GM19240 (cell line): ENCODE results near the gene GLRX3.

ENCODE experiments used
- DNase-seq: peaks from one replicate; pipeline ENCODE4 v3.0.0; 2011; ENCODE audit warnings: low spot score; ENCODE audit not compliant: insufficient read length

The GLRX3 gene

DNA sequence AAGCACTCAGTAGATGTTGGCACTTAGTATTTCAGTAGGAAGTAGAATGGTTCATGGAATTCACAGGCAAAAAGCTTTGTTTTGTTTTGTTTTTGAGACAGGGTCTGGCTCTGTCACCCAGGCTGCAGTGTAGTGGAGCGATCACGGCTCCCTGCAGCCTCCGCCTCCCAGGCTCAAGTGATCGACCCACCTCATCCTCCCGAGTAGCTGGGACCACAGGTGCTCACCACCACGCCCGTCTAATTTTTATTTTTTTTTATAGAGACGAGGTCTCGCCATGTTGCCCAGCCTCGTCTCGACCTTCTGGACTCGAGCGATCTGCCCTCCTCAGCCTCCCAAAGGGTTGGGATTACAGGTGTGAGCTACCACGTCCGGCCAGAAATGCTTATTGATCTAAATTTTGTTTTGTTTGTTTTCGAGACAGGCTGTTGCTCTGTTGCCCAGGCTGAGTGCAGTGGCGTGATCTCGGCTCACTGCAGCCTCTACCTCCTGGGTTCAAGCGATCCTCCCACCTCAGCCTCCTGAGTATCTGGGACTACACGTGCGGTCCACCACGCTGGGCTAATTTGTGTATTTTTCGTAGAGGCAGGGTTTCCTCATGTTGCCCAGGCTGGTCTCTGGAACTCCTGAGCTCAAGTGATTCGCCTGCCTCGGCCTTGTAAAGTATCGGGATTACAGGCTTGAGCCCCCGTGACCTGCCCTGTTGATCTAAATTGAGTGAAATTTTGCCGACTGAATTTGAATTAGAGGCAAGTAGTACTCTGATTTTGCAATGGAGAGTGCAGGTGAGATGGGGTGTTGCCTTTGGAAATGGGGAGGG lies 1.7 kb downstream of the GLRX3 start:
- DNase-seq: no peak

DNA sequence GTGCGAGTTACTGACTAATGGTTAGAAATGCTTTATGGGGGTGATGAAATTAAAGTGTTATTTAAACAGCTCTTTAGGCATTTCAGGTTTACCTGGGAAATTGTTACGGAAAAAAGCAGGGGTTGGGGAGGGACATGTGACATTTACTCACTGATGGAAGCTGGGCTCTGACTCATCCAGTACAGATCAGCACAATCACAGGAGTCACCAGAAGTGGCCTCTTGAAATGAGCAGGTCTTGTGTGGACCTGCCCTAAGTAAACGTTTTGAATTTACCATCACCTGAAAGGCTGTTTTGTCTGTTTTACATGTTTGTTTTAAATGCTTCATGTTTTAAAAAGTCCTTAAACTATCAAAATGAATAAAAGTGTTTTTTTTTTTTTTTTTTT lies 2.3 kb downstream of the GLRX3 start:
- DNase-seq: no peak

DNA sequence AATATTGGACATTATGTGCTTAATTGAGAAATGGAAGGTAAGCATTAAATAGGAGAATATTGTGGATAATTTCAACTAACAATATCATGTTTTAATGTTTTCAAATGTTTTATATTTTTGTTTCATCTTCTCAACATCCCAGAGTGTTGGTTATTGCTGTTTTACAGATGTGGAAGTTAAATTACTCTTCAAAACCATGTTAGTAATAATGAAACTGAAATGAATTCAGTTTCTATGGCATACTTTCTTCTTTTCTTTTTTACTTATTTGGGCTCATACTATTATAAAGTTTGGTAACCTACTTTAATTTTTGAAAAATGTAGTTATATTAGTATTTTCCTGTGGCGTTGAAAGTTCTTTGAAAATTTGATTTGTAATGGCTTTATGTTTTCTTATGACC lies 4.2 kb downstream of the GLRX3 start:
- no peak for DNase-seq

DNA sequence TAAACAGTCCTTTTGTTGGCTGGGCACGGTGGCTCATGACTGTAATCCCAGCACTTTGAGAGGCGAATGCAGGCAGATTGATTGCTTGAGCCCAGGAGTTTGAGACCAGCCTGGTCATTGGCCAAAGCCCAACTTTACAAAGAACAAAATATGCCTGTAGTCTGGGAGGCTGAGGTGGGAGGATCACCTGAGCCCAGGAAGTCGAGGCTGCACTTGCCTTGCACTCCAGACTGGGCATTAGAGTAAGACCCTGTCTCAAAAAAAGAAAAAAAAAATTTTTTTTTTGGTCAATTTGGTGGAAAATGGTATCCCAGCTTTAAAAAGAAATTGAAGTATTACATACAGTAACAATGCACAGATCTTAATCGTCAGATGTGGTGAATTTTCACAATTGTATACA lies 4.8 kb downstream of the GLRX3 start:
- no peak for DNase-seq

DNA sequence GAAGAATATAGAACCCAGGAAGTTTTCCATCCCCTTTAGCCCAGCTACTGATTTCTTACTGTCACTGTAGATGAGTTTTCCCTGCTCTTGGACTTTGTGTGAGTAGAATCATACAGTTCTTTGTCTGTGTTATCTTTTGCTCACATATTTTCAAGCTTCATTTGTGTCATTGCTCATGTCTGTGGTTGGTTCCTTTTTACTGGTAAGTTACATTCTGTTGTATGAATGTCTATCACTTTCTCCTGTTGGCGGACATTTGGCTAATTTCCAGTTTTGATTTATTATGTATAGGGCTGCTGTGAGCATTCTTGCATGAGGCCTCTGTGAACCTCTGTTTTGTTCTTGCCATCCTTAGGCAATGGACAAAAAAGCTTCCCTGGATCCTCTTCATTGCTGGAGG lies 5.3 kb downstream of the GLRX3 start:
- no peak for DNase-seq

DNA sequence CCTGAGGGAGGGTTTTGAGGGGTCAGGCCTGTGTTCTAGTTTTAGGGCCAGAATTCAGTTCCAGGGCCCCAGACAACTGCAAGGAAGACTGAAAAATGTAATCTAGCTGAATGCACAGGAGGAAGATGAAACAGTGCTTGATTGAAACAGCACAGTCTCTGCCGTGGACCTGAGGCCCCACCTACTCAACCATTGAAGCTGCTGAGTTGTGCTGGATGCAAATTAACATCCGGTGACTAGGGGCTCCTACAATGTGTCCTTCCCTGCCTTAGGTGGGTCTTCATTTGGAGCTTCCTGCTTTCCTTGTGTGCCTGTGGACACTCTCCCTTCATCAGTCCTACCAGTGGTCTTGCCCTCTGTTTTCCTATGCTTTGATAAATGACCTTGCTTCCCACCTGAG lies 5.7 kb downstream of the GLRX3 start:
- no peak for DNase-seq

DNA sequence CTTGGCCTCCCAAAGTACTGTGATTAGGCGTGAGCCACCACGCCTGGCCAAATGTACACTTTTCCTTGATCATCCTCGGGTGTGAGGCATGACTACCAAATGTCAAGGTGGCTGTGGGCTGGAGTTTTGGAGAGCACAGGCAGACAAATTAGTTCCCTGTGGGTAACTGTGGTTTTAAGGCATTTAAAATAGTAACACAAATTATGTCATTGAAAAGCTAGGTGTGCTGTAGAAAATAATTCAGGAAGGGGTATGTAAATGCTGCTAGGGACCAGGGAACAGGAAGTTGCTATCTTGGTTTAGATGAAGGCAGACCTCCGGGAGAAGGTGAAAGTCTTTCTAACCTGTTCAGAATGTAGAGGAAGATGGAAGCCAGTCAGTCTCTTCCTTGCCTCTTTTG lies 9.9 kb downstream of the GLRX3 start:
- no peak for DNase-seq

DNA sequence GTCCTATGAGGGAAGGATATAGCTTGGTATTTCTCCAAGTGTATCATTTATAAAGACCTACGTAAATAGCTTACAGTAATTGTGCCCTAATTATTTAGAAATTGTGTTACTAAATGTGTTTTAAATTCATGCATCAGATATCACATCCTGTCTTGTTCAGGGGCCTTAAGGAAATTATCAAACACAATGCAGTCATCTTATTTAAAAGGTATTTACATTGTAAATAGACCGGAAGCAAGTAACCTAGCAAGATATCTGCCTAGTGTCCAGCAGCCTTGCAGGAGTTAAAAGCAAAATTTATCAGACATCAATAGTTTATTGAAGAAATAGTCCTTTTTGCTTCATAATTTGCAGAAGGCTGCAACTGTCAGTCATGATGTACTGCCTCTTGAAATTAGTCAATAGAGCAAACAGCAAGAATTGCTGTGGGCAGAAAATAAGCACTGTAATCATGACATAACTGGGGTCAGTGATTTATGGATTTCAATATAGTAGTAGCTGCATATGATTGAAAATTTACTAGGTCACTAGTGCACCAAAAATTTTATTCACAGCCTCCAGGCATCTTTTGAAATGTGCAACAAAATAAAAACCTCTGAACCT lies 23.1 kb downstream of the GLRX3 start:
- no peak for DNase-seq

DNA sequence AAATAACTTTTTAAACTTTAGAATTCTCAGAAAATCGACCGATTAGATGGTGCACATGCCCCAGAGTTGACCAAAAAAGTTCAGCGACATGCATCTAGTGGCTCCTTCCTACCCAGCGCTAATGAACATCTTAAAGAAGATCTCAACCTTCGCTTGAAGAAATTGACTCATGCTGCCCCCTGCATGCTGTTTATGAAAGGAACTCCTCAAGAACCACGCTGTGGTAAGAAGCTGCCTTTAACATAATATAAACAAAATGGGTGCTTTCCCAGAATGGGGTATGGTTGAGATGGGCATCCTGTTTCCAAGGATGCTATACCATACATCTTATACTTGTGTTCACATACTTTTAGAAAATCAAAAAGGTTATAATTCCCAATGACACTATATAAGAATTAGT lies 24.6 kb downstream of the GLRX3 start:
- no peak for DNase-seq

DNA sequence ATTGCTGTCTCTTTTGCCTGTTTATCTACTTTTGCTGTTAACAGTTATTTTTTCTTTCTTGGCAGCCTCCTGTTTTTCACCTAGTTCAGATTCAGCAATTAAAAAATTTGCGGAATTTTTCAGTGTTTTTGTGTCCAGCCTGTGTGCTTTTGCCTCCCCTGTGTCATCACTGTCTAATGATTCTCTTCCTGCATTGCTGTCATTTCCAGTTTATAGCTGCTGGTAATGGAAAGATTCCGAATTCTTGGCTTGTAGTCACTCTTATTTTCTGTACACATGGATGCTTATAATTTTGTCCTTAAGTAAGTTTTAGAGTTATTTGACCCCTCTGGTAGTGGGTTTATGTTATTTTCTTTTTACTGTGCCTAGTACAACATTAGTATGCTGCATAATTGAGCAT lies 25.1 kb downstream of the GLRX3 start:
- DNase-seq: no peak

DNA sequence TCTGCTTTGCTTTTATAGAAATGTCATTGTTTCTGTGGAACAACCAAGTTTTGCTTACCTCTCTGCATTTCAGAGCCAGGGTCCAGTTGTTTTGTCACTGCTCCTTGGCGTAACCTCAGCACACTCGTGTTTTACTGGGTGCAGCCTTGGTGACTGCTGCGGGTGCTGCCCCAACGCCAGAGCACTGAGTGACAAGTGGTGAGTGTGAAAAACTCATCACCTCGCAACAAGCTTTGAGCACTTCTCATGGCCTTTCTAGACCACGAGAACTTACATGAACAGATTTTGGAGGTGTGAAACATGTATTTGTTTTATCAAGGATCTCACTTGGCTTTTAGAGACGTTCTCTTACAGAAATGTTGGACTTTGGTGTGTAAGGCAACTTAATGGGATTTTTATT lies 31.0 kb downstream of the GLRX3 start:
- no peak for DNase-seq

DNA sequence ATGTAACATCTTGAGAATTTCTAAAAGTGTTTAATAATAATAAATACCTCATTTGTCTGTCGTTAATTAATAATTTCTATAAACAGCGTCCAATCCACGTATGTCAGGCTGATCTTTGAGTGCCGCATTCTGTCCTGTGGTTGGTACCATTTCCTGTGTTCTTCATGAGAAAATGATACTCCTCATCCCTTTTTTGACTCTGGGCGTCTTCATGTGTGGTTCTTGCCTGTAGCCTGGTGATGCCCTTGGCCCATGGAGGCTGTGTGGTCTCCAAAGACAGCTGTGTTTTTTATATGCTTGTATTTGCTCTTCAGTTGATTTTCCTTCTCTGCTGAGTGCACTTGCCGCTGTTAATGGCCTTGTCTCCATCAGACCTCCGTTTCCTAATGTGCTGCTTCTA lies 31.5 kb downstream of the GLRX3 start:
- DNase-seq: no peak

DNA sequence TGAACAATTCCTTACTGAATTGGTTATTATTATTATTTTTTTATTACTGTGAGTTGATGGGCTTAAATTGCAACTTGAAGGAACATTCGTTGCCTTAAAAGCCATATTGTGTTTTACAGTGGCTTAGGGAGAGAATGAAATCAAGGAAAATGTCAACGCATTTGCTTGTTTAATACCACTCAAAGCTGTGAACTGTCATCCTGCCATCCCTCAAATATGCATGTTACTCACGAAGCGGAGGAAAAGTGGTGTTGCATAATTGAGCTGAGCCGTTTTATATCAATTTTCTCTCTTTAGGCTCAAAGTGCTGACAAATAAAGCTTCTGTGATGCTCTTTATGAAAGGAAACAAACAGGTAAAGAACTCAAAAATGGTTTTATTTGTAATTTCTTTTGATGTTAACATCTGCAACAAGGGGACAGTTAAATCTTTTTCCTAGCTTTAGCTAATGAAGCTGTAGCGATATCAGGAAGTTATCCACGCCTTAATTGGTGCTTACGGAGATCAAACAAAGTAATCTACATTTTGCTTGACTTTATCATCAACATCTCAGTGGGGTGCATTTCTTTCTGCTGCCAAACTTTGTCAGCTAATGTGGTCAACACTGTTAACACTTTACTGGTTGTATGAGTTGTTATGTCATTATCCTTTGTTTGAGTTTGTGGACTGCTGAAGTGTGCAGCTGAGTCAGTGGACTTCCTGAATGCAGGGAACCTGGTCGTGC lies 33.1 kb downstream of the GLRX3 start:
- DNase-seq: no peak

DNA sequence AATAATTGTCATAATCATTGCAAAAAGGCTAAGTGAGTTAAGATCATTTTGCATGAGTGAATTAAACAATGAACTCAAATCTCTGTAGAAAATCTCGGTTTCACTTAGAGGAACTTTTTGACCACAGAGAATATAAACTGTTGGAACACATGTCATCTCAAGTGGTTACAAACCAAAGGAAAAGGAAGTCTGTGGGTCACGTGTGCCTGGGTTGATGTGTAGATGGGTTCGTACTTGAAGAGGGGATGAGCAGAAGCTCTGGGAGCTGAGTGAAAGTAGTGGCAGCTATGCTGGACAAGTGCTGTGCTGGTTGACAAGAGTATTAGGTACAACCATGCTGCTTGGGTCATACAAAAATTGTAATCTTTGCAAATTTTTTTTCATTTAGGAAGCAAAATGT lies 35.0 kb downstream of the GLRX3 start:
- no peak for DNase-seq

DNA sequence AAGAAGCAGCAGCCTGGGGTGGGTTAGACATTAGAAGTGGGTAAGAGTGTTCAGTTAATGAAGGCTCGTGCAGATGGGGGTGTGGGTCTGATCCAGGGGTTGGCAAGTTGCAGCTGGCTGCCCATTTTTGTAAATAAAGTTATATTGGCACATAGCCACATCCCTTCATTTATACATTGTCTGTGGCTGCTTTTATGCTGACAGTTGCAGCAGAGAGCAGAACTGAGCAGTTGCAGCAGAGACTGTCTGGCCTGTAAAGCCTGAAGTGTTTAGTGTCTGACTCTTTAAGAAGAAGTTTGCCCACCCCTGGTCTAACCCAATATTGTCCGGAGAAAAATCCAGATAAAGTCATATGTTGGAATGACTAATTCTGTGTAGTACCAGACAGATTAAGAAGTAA lies 38.1 kb downstream of the GLRX3 start:
- no peak for DNase-seq

DNA sequence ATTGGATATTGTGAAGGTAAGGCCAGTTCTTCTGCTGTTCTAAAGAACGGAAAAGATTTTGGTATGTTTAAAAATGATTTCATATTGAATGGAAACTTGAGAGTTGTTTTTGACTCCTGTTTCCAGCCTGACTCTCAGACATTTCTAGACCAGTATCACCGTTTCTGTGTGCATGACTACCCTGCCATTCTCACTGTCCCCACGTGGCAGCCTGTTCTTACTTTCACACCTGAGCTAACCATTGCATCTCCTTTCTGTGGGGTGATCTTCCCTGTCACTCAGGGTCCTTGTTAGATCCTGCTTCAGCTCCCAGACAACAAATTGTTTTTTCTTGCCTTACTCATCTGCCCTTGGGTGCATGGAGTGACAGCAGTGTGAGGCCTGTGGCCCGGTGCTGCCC lies 38.9 kb downstream of the GLRX3 start:
- no peak for DNase-seq

DNA sequence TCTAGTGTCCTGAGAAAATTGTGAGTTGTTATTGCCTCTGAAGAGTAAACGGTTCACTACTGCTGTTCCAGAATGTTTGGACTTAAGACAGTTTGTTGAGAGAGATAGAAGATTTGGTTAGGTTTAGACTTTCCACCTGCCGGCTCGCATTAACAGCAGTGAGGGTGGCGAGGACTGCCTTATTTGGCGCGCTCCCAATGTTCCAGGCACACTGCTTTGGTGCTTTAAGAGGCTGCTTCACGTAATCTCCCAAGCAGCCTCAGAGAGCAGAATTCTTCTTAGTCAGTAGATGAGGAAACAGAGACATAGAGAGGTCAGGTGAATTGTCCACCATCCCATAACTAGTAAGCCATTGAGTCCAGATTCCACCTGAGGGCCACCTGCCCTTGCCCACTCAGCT lies 41.1 kb downstream of the GLRX3 start:
- DNase-seq: no peak

DNA sequence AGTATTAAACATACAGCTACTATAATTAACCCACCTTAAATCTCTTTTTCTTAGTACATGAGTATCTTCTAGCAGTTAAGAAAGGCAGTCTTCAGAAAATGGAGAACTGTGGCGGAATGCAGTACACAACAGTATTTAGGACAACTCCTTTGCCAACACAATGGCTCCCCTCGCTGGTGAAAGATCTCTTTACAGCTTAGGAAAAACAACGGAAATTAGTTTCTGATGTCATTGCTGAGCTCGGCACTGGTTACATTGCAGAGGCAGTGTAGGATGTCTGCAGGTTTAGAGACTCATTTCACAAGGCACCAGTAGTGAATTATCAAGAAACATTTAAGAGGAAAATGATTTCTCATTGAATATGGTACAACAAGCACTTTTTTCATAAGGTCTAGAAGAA lies 43.4 kb downstream of the GLRX3 start:
- DNase-seq: no peak

DNA sequence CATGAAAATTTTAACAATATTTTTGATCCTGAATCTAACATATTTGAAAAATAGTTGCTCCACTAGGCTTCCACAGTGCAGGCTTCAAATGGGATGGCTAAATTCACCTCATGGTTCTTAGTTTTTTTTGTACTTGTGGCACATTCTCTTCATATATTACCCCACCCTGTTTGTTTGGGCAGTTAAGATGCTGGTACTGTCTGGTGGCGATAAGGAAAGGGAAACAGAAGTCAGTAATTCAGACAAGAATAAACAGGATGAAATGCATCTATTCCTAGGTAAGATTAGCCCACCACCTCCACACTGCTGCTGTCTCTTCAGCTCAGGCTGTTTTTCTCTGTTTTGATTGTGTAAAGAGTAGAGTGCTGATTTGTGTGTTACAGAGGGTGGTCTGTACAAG lies 44.2 kb downstream of the GLRX3 start:
- no peak for DNase-seq

DNA sequence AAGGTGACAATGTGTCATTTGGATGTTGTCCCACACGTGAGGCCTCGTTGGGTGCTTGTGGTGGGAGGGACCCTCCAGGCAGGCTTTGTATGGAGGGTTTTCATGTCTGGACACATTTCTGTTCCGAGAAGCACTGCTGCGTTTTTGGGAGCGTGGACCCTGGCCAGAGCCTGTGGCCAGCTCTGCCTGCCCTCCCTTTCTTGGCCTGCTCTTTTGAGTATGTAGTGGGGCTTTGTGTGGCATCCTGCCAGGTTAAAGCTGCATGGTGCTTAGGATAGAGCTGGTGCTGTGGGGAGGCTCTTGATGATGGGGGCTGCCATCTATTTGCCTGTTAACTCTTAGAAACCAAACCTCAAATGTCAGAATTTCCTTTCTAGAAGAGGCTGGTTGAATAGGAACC lies 45.7 kb downstream of the GLRX3 start:
- no peak for DNase-seq

DNA sequence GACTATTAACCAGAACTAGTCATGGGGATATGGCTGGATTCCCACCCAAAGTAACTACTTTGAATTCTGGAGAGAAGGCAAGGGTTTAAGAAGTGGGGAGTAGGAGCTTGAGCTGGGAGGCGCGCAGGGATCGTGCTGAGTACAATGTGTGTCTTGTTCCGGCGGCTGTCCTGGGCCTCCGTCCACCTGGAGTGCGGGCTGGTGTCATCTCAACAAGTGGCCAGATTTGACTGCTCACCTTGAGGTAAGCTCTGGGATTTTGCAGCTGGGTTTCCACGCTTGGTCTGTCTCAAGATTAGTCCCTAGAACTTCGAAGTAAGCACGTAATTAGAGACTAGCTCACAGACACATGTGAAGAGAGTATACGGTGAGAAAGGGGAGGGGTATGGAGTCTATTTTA lies 49.4 kb downstream of the GLRX3 start:
- DNase-seq: no peak
